ENCODE results near the gene ZNF195. TPM values are rescaled to one million over a fixed set of nuclear protein-coding genes. Genes with fewer than 3 reads are reported as not detected.
"Not testable (repeated sequence)": the region's sequence is repeated elsewhere in the genome, so short reads cannot be mapped to it uniquely, and the experiment has no call there.

Gene ZNF195
- total RNA-seq, 1 experiment from 2014 or later, result 85.5 TPM

DNA sequence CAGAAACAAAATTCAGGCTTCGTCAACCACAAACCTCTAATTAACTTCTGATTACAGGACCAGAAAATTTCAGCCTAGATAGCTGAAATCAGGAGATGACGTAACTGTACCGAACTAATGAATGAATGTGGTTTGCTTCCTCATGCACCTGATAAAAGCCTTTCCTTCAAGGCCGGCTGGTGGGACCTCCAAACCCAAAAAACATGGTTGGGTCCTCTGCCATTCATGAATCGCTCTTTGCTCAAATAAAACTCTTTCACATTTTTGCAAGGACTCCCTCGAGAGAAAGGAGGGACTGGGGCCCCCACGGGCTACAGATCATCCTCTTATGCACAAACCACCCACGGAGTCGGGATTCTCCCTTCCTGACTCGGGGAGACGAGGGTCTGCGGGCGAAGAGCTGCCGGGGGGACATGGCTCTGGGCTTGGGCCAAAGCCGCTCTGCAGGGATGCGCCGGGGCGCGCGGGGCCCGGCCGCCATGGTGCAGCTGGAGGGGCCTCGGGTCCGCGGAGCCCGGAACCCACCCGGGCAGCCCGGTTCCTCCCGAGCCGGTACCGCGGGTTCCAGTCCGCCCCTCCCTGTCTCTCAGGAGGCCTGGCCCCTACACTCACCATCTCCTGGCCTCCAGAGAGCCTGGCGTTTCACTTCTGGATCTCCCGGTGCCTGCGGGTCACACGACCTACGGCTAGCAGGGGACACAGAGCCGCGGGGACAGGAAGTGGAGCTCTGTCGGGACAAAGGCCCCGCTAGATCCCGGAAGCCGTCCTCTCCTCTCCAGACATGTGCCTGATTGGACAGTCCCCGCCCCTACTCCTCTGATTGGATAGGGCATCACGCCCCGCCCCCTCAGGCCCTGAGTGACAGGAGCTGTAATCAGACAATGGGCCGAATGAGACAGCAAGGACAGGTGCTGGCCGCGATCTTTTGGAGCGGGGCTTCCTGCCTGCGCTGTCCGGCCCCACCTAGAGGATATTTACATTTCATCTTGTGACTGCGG, at the start of gene ZNF195 (continued):
- no peak for TF ChIP-seq ZNF423 (CRISPR knock-in tag; IDR thresholded peaks at IDR 0.05)
- TF ChIP-seq ETV6 (CRISPR knock-in tag; IDR thresholded peaks at IDR 0.05), result peak; percentile 94
- TF ChIP-seq KAT7 (CRISPR knock-in tag; IDR thresholded peaks at IDR 0.05; ENCODE audit: borderline replicate concordance), result peak; percentile 87
- TF ChIP-seq USF1 (CRISPR knock-in tag; IDR thresholded peaks at IDR 0.05), result peak; percentile 60; the same call in 1 of the 2 replicates
- no peak for TF ChIP-seq GTF2I (CRISPR knock-in tag; conservative IDR thresholded peaks at IDR 0.05)
- TF ChIP-seq AR (CRISPR knock-in tag; IDR thresholded peaks at IDR 0.05), result no peak
- TF ChIP-seq EMX1 (CRISPR knock-in tag; IDR thresholded peaks at IDR 0.05), result no peak
- TF ChIP-seq, protein P1, sequence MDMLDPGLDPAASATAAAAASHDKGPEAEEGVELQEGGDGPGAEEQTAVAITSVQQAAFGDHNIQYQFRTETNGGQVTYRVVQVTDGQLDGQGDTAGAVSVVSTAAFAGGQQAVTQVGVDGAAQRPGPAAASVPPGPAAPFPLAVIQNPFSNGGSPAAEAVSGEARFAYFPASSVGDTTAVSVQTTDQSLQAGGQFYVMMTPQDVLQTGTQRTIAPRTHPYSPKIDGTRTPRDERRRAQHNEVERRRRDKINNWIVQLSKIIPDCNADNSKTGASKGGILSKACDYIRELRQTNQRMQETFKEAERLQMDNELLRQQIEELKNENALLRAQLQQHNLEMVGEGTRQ (CRISPR knock-in tag; IDR thresholded peaks at IDR 0.05), result peak; percentile 24; the same call in 1 of the 2 replicates
- peak; percentile 50; the same call in 1 of the 2 replicates for TF ChIP-seq NR2C2 (CRISPR knock-in tag; IDR thresholded peaks at IDR 0.05)
- TF ChIP-seq, protein P2, sequence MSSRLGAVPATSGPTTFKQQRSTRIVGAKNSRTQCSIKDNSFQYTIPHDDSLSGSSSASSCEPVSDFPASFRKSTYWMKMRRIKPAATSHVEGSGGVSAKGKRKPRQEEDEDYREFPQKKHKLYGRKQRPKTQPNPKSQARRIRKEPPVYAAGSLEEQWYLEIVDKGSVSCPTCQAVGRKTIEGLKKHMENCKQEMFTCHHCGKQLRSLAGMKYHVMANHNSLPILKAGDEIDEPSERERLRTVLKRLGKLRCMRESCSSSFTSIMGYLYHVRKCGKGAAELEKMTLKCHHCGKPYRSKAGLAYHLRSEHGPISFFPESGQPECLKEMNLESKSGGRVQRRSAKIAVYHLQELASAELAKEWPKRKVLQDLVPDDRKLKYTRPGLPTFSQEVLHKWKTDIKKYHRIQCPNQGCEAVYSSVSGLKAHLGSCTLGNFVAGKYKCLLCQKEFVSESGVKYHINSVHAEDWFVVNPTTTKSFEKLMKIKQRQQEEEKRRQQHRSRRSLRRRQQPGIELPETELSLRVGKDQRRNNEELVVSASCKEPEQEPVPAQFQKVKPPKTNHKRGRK (CRISPR knock-in tag; IDR thresholded peaks at IDR 0.05; ENCODE audit: borderline replicate concordance), result no peak
- TF ChIP-seq CBFB (CRISPR knock-in tag; IDR thresholded peaks at IDR 0.05; ENCODE audit: low read depth), result no peak
- TF ChIP-seq JUN (CRISPR knock-in tag; IDR thresholded peaks at IDR 0.05), result peak; percentile 52; the same call in 1 of the 2 replicates

- not testable (repeated sequence) for H3K27ac Mint-ChIP-seq
Measured at GRCh38 chr11:3428076-3428475, 49.1 kb upstream of the ZNF195 start.

GRCh38 chr11:3426541-3426940, 47.6 kb upstream of the ZNF195 start:
- H3K4me1 Mint-ChIP-seq, result peaks cover 28% of the 10 kb centered on the region
- ATAC-seq; H3K36me3 Mint-ChIP-seq; CTCF ChIA-PET; POLR2A ChIA-PET; H3K4me3 Mint-ChIP-seq; H3K9me3 Mint-ChIP-seq; DNase-seq (ENCODE audit: low spot score); H3K27ac Mint-ChIP-seq: not testable (repeated sequence)
- H3K27me3 Mint-ChIP-seq (ENCODE audit: low read depth), result peaks cover 22% of the 10 kb centered on the region

More at GRCh38 chr11:3428076-3428475, 49.1 kb upstream of the ZNF195 start:
- DNase-seq (ENCODE audit: low spot score); ATAC-seq; H3K36me3 Mint-ChIP-seq; POLR2A ChIA-PET; H3K9me3 Mint-ChIP-seq; H3K4me3 Mint-ChIP-seq; CTCF ChIA-PET: not testable (repeated sequence)
- Mint-ChIP-seq H3K4me1 (peaks cover 24% of the 10 kb centered on the region), H3K27me3 (ENCODE audit: low read depth) (peaks cover 22% of the 10 kb centered on the region)

DNA sequence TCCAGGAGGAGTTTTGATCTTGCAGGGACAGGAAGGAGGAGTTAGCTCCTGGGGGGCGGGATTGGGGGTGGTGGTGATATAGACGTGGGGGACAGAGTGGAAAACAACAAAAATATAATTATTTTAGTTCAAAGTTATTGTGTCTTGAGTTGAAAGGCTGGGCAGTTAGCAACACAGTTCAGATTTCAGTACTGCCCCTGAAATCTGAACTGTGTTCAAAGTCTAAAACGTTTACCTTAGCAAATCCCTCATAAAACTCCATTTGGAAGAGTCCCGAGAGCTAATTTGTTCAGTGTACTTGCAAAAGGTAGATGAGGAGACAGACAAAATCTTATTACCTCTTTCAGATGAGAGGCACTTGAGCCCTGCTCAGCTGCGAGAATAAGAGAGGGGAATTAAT, 45.0 kb upstream of the ZNF195 start:
- H3K4me3 Mint-ChIP-seq, result peak overlapping the region; percentile 77
- DNase-seq (ENCODE audit: low spot score); POLR2A ChIA-PET; H3K9me3 Mint-ChIP-seq; H3K36me3 Mint-ChIP-seq; ATAC-seq; CTCF ChIA-PET; H3K27ac Mint-ChIP-seq: not testable (repeated sequence)
- H3K27me3 Mint-ChIP-seq (ENCODE audit: low read depth), result peaks cover 22% of the 10 kb centered on the region
- peaks cover 30% of the 10 kb centered on the region for H3K4me1 Mint-ChIP-seq

DNA sequence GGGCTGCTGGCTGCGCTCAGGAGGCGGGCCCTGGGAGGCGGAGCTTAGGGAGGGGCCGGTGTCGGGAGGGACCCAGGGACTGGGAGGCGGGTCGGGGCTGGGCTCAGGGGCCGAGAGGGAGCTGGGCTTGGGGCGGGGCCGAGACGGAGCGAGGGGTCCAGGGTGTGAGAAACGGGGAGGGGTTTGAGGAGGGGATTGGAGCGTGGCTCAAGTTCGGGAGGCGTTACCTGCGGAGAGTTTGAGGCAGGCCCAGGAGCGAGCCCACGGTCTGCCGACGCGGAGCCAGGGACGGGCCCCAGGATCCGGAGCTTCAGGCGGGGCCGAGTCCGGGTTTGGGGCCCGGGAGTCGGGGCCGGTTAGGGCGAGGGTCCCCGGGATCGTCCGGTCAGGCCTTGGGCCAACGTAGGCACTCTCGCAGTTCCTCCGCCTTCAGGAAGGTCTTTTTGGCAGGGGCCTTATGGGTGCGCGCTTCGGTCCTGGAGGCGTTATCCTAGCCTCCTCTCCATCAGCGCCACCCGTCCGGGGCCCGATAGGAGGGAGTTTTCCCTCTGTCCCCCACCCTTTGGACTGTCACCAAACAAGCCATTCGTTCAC, 44.3 kb upstream of the ZNF195 start:
- POLR2A ChIA-PET; CTCF ChIA-PET; DNase-seq (ENCODE audit: low spot score); H3K36me3 Mint-ChIP-seq; ATAC-seq; H3K9me3 Mint-ChIP-seq; H3K27ac Mint-ChIP-seq: not testable (repeated sequence)
- Mint-ChIP-seq H3K27me3 (ENCODE audit: low read depth) (peaks cover 22% of the 10 kb centered on the region), H3K4me1 (peaks cover 26% of the 10 kb centered on the region), H3K4me3 (peak overlapping the region; percentile 77)

All from WTC11 (cell line).